Neural cell (in vitro differentiated cells): ENCODE measurements around the gene SSBP2. TPM values are rescaled to one million over a fixed set of nuclear protein-coding genes. Genes with fewer than 3 reads are reported as not detected.

Source experiments
- H2AFZ ChIP-seq: fragments of 200-600, 300-800 bp; sonication (generic), shearing (Covaris generic); 2 replicates; pipeline ENCODE4 v1.6.0; 2014; ENCODE audit warnings: low read depth, mild to moderate bottlenecking, antibody characterized with exemption, low read length, moderate library complexity
- H3F3A ChIP-seq: fragments of 200-600 bp; shearing (Covaris generic); 2 replicates; pipeline ENCODE4 v1.6.1; 2016; ENCODE audit warnings: mild to moderate bottlenecking, moderate library complexity, mixed read lengths, antibody characterized with exemption, low read length; ENCODE audit not compliant: insufficient read depth, poor library complexity, severe bottlenecking
- H3K27ac ChIP-seq: fragments of 200-600, 300-800 bp; sonication (generic), shearing (Covaris generic); 2 replicates; pipeline ENCODE4 v1.5.1; 2014; ENCODE audit warnings: mild to moderate bottlenecking, low read length, moderate library complexity
- H3K27me3 ChIP-seq: fragments of 300-800, 200-600 bp; sonication (generic), shearing (Covaris generic); 2 replicates; pipeline ENCODE4 v1.6.0; 2014; ENCODE audit warnings: mild to moderate bottlenecking, low read depth, low read length, moderate library complexity; ENCODE audit not compliant: insufficient read depth
- H3K36me3 ChIP-seq: fragments of 300-800, 200-600 bp; sonication (generic), shearing (Covaris generic); 2 replicates; pipeline ENCODE4 v1.5.1; 2014; ENCODE audit warnings: mild to moderate bottlenecking, antibody characterized with exemption, low read length, moderate library complexity; ENCODE audit not compliant: insufficient read depth
- H3K4me2 ChIP-seq: fragments of 300-800, 200-600 bp; sonication (generic), shearing (Covaris generic); 2 replicates; pipeline ENCODE4 v1.6.0; 2014; ENCODE audit warnings: mild to moderate bottlenecking, low read length
- H3K4me3 ChIP-seq: fragments of 300-800, 200-600 bp; sonication (generic), shearing (Covaris generic); 2 replicates; pipeline ENCODE4 v1.5.1; 2014; ENCODE audit warnings: mild to moderate bottlenecking, low read length, moderate library complexity
- H3K79me2 ChIP-seq: fragments of 200-600 bp; shearing (Covaris generic); replicated peaks from 2 replicates; pipeline ENCODE4 v1.6.0; 2014; ENCODE audit warnings: mild to moderate bottlenecking, low read length, moderate library complexity; ENCODE audit not compliant: insufficient read depth
- H3K9ac ChIP-seq: fragments of 300-800, 200-600 bp; sonication (generic), shearing (Covaris generic); 2 replicates; pipeline ENCODE4 v1.6.1; 2016; ENCODE audit warnings: mild to moderate bottlenecking, low read length, mixed read lengths
- H3K9me2 ChIP-seq: fragments of 200-600 bp; shearing (Covaris generic); 2 replicates; pipeline ENCODE4 v1.6.1; 2016; ENCODE audit warnings: mild to moderate bottlenecking, low read length, mixed read lengths; ENCODE audit not compliant: insufficient read depth
- H3K9me3 ChIP-seq: fragments of 200-600, 300-800 bp; sonication (generic), shearing (Covaris generic); 2 replicates; pipeline ENCODE4 v1.6.1; 2016; ENCODE audit warnings: mild to moderate bottlenecking, mixed run types, low read length, moderate library complexity, mixed read lengths
- H4K20me1 ChIP-seq: fragments of 200-600 bp; shearing (Covaris generic); 2 replicates; pipeline ENCODE4 v1.6.1; 2016; ENCODE audit warnings: mild to moderate bottlenecking, mixed run types; ENCODE audit not compliant: insufficient read depth
- EP300 ChIP-seq: fragments of 450-650 bp; conservative IDR thresholded peaks from 2 replicates; pipeline ENCODE4 v1.6.1; 2014; ENCODE audit warnings: antibody characterized with exemption, mild to moderate bottlenecking, moderate library complexity; ENCODE audit not compliant: poor library complexity, severe bottlenecking
- EZH2 ChIP-seq: fragments of 200-600, 300-800 bp; shearing (Covaris generic), sonication (generic); IDR thresholded peaks from 2 replicates; pipeline ENCODE4 v1.6.1; 2014; ENCODE audit warnings: antibody characterized with exemption, low read length, borderline replicate concordance, mild to moderate bottlenecking; ENCODE audit not compliant: insufficient read depth, poor library complexity, severe bottlenecking
- MXI1 ChIP-seq: fragments of 450-650 bp; conservative IDR thresholded peaks from 2 replicates; pipeline ENCODE4 v1.6.1; 2014; ENCODE audit warnings: antibody characterized with exemption, mild to moderate bottlenecking; ENCODE audit not compliant: poor library complexity, severe bottlenecking
- POLR2AphosphoS5 ChIP-seq: IDR thresholded peaks from 2 replicates; pipeline ENCODE4 v1.6.1; 2012
- RAD21 ChIP-seq: fragments of 450-650 bp; conservative IDR thresholded peaks from 2 replicates; pipeline ENCODE4 v1.6.1; 2014; ENCODE audit warnings: antibody characterized with exemption, mild to moderate bottlenecking, moderate library complexity
- SMC3 ChIP-seq: fragments of 450-650 bp; conservative IDR thresholded peaks from 2 replicates; pipeline ENCODE4 v1.6.1; 2014; ENCODE audit warnings: antibody characterized with exemption, mild to moderate bottlenecking, moderate library complexity; ENCODE audit not compliant: poor library complexity
- TAF1 ChIP-seq: IDR thresholded peaks from 2 replicates; pipeline ENCODE4 v1.6.1; 2012; ENCODE audit warnings: low read depth
- polyA plus RNA-seq: library from polyadenylated mRNA; depleted of rRNA; stranded (reverse); fragments of >200 nt; gene quantifications from 2 replicates; pipeline ENCODE4 v1.2.3, GENCODE V29; 2014
- TF ChIP-seq, protein P1 (sequence below): fragments of 450-650 bp; IDR thresholded peaks from 2 replicates; pipeline ENCODE4 v1.5.1; 2014; ENCODE audit warnings: antibody characterized with exemption, mild to moderate bottlenecking, moderate library complexity; ENCODE audit not compliant: poor library complexity, severe bottlenecking
- TF ChIP-seq, protein P2 (sequence below): IDR thresholded peaks from 2 replicates; pipeline ENCODE4 v1.6.1; 2012; ENCODE audit warnings: borderline replicate concordance

The SSBP2 gene
- polyA plus RNA-seq, 1 donor from 2014 or later, result 128 TPM

DNA sequence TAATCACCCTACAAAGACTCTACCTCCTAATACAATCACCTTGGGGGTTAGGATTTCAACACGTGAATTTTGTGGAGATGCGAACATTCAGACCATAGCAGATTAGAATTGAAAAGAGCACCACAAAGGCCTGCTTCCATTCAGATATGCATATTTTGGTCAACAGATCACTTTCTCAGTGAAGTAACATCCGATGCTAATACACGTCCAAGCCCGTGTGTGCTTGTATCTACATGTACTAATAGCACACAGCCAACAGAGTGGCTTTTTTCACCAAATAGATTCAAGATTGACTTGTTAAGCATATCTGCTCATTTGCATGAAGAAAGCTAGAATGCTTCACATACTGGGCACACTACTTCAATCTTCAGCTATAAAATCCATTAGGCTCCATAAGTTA lies 35.6 kb upstream of the SSBP2 start:
- no peaks in the 10 kb centered on the region for H3K36me3 ChIP-seq
- no peaks in the 10 kb centered on the region for H4K20me1 ChIP-seq
- H3K4me3 ChIP-seq, result no peak overlapping the region
- TF ChIP-seq, protein P1, sequence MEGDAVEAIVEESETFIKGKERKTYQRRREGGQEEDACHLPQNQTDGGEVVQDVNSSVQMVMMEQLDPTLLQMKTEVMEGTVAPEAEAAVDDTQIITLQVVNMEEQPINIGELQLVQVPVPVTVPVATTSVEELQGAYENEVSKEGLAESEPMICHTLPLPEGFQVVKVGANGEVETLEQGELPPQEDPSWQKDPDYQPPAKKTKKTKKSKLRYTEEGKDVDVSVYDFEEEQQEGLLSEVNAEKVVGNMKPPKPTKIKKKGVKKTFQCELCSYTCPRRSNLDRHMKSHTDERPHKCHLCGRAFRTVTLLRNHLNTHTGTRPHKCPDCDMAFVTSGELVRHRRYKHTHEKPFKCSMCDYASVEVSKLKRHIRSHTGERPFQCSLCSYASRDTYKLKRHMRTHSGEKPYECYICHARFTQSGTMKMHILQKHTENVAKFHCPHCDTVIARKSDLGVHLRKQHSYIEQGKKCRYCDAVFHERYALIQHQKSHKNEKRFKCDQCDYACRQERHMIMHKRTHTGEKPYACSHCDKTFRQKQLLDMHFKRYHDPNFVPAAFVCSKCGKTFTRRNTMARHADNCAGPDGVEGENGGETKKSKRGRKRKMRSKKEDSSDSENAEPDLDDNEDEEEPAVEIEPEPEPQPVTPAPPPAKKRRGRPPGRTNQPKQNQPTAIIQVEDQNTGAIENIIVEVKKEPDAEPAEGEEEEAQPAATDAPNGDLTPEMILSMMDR, result no peak
- no peak for TF ChIP-seq POLR2AphosphoS5
- TF ChIP-seq MXI1, result no peak
- no peak for TF ChIP-seq RAD21
- no peak for TF ChIP-seq TAF1
- TF ChIP-seq EZH2, result no peak
- no peak for TF ChIP-seq EP300
- TF ChIP-seq, protein P2, sequence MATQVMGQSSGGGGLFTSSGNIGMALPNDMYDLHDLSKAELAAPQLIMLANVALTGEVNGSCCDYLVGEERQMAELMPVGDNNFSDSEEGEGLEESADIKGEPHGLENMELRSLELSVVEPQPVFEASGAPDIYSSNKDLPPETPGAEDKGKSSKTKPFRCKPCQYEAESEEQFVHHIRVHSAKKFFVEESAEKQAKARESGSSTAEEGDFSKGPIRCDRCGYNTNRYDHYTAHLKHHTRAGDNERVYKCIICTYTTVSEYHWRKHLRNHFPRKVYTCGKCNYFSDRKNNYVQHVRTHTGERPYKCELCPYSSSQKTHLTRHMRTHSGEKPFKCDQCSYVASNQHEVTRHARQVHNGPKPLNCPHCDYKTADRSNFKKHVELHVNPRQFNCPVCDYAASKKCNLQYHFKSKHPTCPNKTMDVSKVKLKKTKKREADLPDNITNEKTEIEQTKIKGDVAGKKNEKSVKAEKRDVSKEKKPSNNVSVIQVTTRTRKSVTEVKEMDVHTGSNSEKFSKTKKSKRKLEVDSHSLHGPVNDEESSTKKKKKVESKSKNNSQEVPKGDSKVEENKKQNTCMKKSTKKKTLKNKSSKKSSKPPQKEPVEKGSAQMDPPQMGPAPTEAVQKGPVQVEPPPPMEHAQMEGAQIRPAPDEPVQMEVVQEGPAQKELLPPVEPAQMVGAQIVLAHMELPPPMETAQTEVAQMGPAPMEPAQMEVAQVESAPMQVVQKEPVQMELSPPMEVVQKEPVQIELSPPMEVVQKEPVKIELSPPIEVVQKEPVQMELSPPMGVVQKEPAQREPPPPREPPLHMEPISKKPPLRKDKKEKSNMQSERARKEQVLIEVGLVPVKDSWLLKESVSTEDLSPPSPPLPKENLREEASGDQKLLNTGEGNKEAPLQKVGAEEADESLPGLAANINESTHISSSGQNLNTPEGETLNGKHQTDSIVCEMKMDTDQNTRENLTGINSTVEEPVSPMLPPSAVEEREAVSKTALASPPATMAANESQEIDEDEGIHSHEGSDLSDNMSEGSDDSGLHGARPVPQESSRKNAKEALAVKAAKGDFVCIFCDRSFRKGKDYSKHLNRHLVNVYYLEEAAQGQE, result no peak
- no peak for TF ChIP-seq SMC3
- no peaks in the 10 kb centered on the region for H3K9me2 ChIP-seq
- H3K9ac ChIP-seq, result no peak overlapping the region
- peak overlapping the region; percentile 44 for H3K4me2 ChIP-seq
- no peaks in the 10 kb centered on the region for H3F3A ChIP-seq
- no peaks in the 10 kb centered on the region for H3K27me3 ChIP-seq
- H3K9me3 ChIP-seq, result no peaks in the 10 kb centered on the region
- no peaks in the 10 kb centered on the region for H3K79me2 ChIP-seq
- peak overlapping the region; percentile 42 for H3K27ac ChIP-seq
- H2AFZ ChIP-seq, result no peak overlapping the region

DNA sequence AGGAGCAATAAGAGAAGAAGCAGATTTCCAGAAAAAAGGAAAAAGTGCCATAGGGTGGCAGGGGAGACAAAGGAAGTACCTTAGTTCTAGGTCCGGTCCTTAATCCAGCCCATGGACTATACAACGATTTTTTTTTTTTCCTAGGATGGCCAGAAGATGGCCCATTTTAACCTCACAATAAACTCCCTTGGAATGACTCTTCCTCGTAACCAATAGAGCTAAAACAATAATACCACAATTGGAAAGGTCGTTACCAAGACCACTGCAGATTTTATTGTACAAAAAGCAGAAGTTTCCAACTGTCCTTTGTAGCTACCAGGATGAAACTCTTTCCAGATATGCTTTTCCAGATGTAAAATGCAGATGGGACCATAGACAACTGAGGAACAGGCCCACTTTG lies 34.4 kb upstream of the SSBP2 start:
- H3K27me3 ChIP-seq, result no peaks in the 10 kb centered on the region
- H3K79me2 ChIP-seq, result no peaks in the 10 kb centered on the region
- no peaks in the 10 kb centered on the region for H3K9me3 ChIP-seq
- H3K36me3 ChIP-seq, result no peaks in the 10 kb centered on the region
- H2AFZ ChIP-seq, result no peak overlapping the region
- H3K9me2 ChIP-seq, result no peaks in the 10 kb centered on the region
- H3F3A ChIP-seq, result no peaks in the 10 kb centered on the region
- no peaks in the 10 kb centered on the region for H4K20me1 ChIP-seq
- no peak overlapping the region for H3K9ac ChIP-seq
- no peak overlapping the region for H3K27ac ChIP-seq
- TF ChIP-seq POLR2AphosphoS5 (no peak), RAD21 (no peak), MXI1 (no peak)
- TF ChIP-seq, protein P1, result no peak
- no peak overlapping the region for H3K4me3 ChIP-seq
- H3K4me2 ChIP-seq, result no peak overlapping the region
